ENCODE results near the gene BOLL. TPM values are rescaled to one million over a fixed set of nuclear protein-coding genes. Genes with fewer than 3 reads are reported as not detected.

BOLL gene
- total and polyA plus RNA-seq, 2 experiments from 2014 or later: 2.0 TPM; not detected in 1

DNA sequence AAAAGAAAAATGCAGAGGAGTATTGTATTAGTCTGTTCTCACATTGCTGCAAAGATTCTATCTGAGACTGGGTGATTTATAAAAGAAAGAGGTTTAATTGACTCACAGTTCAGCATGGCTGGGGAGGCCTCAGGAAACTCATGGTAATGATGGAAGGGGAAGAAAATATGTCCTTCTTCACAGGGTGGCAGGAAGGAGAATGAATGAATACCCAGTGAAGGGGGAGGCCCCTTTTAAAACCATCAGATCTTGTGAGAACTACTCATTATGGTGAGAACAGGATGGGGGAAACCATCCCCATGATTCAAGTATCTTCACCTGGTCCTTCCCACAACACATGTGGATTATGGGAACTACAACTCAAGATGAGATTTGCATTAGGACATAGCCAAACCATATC, 10.2 kb upstream of the BOLL start:
- Mint-ChIP-seq H3K27ac (no peak overlapping the region), H3K9me3 (peaks cover 3% of the 10 kb centered on the region; the same call in 1 of the 3 replicates), H3K36me3 (ENCODE audit: low read depth) (no peaks in the 10 kb centered on the region), H3K27me3 (ENCODE audit: insufficient read depth, low read depth, poor library complexity) (peaks cover 2% of the 10 kb centered on the region), H3K4me1 (no peaks in the 10 kb centered on the region), H3K4me3 (no peak overlapping the region)
- Histone ChIP-seq H3F3A (replicated peaks; ENCODE audit: low read depth) (no peaks in the 10 kb centered on the region), H3K4me2 (no peak overlapping the region), H3K9me2 (ENCODE audit: insufficient read depth) (no peaks in the 10 kb centered on the region), H4K20me1 (replicated peaks; ENCODE audit: insufficient read depth) (no peaks in the 10 kb centered on the region), H2AFZ (no peak overlapping the region), H3K27me3 (ENCODE audit: insufficient read depth) (no peaks in the 10 kb centered on the region), H3K4me1 (ENCODE audit: insufficient read depth) (no peaks in the 10 kb centered on the region), H3K4me3 (no peak overlapping the region), H3K27ac (ENCODE audit: low read depth) (no peak overlapping the region), H3K36me3 (ENCODE audit: insufficient read depth) (no peaks in the 10 kb centered on the region), H3K79me2 (replicated peaks; ENCODE audit: insufficient read depth) (no peaks in the 10 kb centered on the region)
- ATAC-seq (no peak), DNase-seq (ENCODE audit: low spot score) (no peak)
- TF ChIP-seq NANOG (IDR thresholded peaks at IDR 0.05; ENCODE audit: borderline replicate concordance) (no peak), CREB1 (CRISPR knock-in tag; IDR thresholded peaks at IDR 0.05; ENCODE audit: low read depth) (no peak)
- TF ChIP-seq, protein P1, sequence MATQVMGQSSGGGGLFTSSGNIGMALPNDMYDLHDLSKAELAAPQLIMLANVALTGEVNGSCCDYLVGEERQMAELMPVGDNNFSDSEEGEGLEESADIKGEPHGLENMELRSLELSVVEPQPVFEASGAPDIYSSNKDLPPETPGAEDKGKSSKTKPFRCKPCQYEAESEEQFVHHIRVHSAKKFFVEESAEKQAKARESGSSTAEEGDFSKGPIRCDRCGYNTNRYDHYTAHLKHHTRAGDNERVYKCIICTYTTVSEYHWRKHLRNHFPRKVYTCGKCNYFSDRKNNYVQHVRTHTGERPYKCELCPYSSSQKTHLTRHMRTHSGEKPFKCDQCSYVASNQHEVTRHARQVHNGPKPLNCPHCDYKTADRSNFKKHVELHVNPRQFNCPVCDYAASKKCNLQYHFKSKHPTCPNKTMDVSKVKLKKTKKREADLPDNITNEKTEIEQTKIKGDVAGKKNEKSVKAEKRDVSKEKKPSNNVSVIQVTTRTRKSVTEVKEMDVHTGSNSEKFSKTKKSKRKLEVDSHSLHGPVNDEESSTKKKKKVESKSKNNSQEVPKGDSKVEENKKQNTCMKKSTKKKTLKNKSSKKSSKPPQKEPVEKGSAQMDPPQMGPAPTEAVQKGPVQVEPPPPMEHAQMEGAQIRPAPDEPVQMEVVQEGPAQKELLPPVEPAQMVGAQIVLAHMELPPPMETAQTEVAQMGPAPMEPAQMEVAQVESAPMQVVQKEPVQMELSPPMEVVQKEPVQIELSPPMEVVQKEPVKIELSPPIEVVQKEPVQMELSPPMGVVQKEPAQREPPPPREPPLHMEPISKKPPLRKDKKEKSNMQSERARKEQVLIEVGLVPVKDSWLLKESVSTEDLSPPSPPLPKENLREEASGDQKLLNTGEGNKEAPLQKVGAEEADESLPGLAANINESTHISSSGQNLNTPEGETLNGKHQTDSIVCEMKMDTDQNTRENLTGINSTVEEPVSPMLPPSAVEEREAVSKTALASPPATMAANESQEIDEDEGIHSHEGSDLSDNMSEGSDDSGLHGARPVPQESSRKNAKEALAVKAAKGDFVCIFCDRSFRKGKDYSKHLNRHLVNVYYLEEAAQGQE (IDR thresholded peaks at IDR 0.05; ENCODE audit: unreplicated experiment): no peak
- TF ChIP-seq, protein P2, sequence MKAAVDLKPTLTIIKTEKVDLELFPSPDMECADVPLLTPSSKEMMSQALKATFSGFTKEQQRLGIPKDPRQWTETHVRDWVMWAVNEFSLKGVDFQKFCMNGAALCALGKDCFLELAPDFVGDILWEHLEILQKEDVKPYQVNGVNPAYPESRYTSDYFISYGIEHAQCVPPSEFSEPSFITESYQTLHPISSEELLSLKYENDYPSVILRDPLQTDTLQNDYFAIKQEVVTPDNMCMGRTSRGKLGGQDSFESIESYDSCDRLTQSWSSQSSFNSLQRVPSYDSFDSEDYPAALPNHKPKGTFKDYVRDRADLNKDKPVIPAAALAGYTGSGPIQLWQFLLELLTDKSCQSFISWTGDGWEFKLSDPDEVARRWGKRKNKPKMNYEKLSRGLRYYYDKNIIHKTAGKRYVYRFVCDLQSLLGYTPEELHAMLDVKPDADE (IDR thresholded peaks at IDR 0.05): no peak

DNA sequence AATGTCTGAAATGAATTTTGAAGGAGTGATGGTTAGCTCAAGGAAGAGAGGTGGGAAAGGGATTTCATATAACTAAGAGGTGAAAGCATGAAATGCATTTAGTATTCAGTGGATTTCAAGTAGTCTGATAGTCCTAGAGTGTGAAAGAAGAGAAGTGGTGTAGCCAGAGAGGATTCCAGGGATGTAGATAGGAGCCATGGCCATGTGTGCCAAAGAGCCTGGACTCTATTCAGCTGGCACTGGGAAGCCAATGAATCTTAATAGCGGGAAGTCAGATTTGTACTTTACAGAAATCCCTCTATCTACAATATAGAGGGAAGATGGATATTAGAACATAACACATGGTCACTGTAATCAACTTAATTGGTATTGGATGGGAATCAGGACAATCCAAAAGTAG, 8.3 kb upstream of the BOLL start:
- Mint-ChIP-seq H3K9me3 (peaks cover 3% of the 10 kb centered on the region; the same call in 1 of the 3 replicates), H3K27me3 (ENCODE audit: insufficient read depth, low read depth, poor library complexity) (peaks cover 2% of the 10 kb centered on the region), H3K4me3 (no peak overlapping the region), H3K27ac (no peak overlapping the region), H3K4me1 (no peaks in the 10 kb centered on the region), H3K36me3 (ENCODE audit: low read depth) (no peaks in the 10 kb centered on the region)
- ATAC-seq (no peak), DNase-seq (ENCODE audit: low spot score) (no peak)
- Histone ChIP-seq H2AFZ (no peak overlapping the region), H3F3A (replicated peaks; ENCODE audit: low read depth) (no peaks in the 10 kb centered on the region), H4K20me1 (replicated peaks; ENCODE audit: insufficient read depth) (no peaks in the 10 kb centered on the region), H3K27ac (ENCODE audit: low read depth) (no peak overlapping the region), H3K9me2 (ENCODE audit: insufficient read depth) (no peaks in the 10 kb centered on the region), H3K4me3 (no peak overlapping the region), H3K4me2 (no peak overlapping the region), H3K36me3 (ENCODE audit: insufficient read depth) (no peaks in the 10 kb centered on the region), H3K27me3 (ENCODE audit: insufficient read depth) (peaks cover under 1% of the 10 kb centered on the region; the same call in 1 of the 2 replicates), H3K79me2 (replicated peaks; ENCODE audit: insufficient read depth) (no peaks in the 10 kb centered on the region), H3K4me1 (ENCODE audit: insufficient read depth) (no peaks in the 10 kb centered on the region)
- TF ChIP-seq EZH2phosphoT487 (IDR thresholded peaks at IDR 0.05; ENCODE audit: unreplicated experiment) (no peak), POLR2AphosphoS5 (IDR thresholded peaks at IDR 0.05; ENCODE audit: low read depth) (no peak), ZNF114 (CRISPR knock-in tag; IDR thresholded peaks at IDR 0.05) (no peak), NANOG (IDR thresholded peaks at IDR 0.05; ENCODE audit: borderline replicate concordance) (no peak)
